ENCODE results near the gene ALK.

Gene ALK

GRCh38 chr2:29743516-29743915 is 177.9 kb downstream of the ALK start:
- Histone ChIP-seq H4K20me1 (ENCODE audit: insufficient read depth, low read length) (no peaks in the 10 kb centered on the region), H3K9ac (ENCODE audit: low read length) (no peak overlapping the region), H3K9me3 (replicated peaks; ENCODE audit: insufficient read depth, low read length) (no peaks in the 10 kb centered on the region), H3K27ac (ENCODE audit: low read length) (no peak overlapping the region), H3K4me3 (ENCODE audit: low read length) (no peak overlapping the region), H2AFZ (ENCODE audit: low read length) (no peak overlapping the region), H3K9me2 (replicated peaks; ENCODE audit: insufficient read depth, low read length) (no peaks in the 10 kb centered on the region), H3K4me1 (ENCODE audit: low read length) (peaks cover 7% of the 10 kb centered on the region), H3K4me2 (ENCODE audit: low read depth, low read length) (no peak overlapping the region), H3K79me2 (ENCODE audit: low read length) (no peaks in the 10 kb centered on the region), H3K27me3 (replicated peaks; ENCODE audit: insufficient read depth, low read length) (no peaks in the 10 kb centered on the region), H3F3A (ENCODE audit: insufficient read depth, low read length) (no peaks in the 10 kb centered on the region), H3K36me3 (replicated peaks; ENCODE audit: insufficient read depth, low read length) (no peaks in the 10 kb centered on the region)
- no peak for TF ChIP-seq CTCF (IDR thresholded peaks at IDR 0.05; ENCODE audit: low read length)
- TF ChIP-seq EZH2phosphoT487 (IDR thresholded peaks at IDR 0.05; ENCODE audit: low read length): no peak
- no peak for TF ChIP-seq EZH2 (optimal IDR thresholded peaks at IDR 0.05; ENCODE audit: low read depth, low read length)
- DNase-seq: no peak

GRCh38 chr2:29742656-29743055 is 178.7 kb downstream of the ALK start:
- no peak overlapping the region for H2AFZ ChIP-seq (ENCODE audit: low read length)
- H3K4me2 ChIP-seq (ENCODE audit: low read depth, low read length): no peak overlapping the region
- no peaks in the 10 kb centered on the region for H3F3A ChIP-seq (ENCODE audit: insufficient read depth, low read length)
- H3K36me3 ChIP-seq (replicated peaks; ENCODE audit: insufficient read depth, low read length): no peaks in the 10 kb centered on the region
- H3K9me2 ChIP-seq (replicated peaks; ENCODE audit: insufficient read depth, low read length): no peaks in the 10 kb centered on the region
- no peaks in the 10 kb centered on the region for H3K9me3 ChIP-seq (replicated peaks; ENCODE audit: insufficient read depth, low read length)
- H3K27ac ChIP-seq (ENCODE audit: low read length): no peak overlapping the region
- TF ChIP-seq EZH2 (optimal IDR thresholded peaks at IDR 0.05; ENCODE audit: low read depth, low read length) (no peak), CTCF (IDR thresholded peaks at IDR 0.05; ENCODE audit: low read length) (no peak), EZH2phosphoT487 (IDR thresholded peaks at IDR 0.05; ENCODE audit: low read length) (no peak)
- H3K4me3 ChIP-seq (ENCODE audit: low read length): no peak overlapping the region
- peaks cover 7% of the 10 kb centered on the region for H3K4me1 ChIP-seq (ENCODE audit: low read length)
- H4K20me1 ChIP-seq (ENCODE audit: insufficient read depth, low read length): no peaks in the 10 kb centered on the region
- no peak for DNase-seq
- no peaks in the 10 kb centered on the region for H3K27me3 ChIP-seq (replicated peaks; ENCODE audit: insufficient read depth, low read length)
- H3K79me2 ChIP-seq (ENCODE audit: low read length): no peaks in the 10 kb centered on the region
- H3K9ac ChIP-seq (ENCODE audit: low read length): no peak overlapping the region

- Histone ChIP-seq H3K4me2 (ENCODE audit: low read depth, low read length) (no peak overlapping the region), H3K27ac (ENCODE audit: low read length) (no peak overlapping the region), H2AFZ (ENCODE audit: low read length) (no peak overlapping the region), H3F3A (ENCODE audit: insufficient read depth, low read length) (no peaks in the 10 kb centered on the region), H3K79me2 (ENCODE audit: low read length) (no peaks in the 10 kb centered on the region), H4K20me1 (ENCODE audit: insufficient read depth, low read length) (no peaks in the 10 kb centered on the region), H3K27me3 (replicated peaks; ENCODE audit: insufficient read depth, low read length) (no peaks in the 10 kb centered on the region), H3K9ac (ENCODE audit: low read length) (no peak overlapping the region), H3K9me3 (replicated peaks; ENCODE audit: insufficient read depth, low read length) (no peaks in the 10 kb centered on the region), H3K36me3 (replicated peaks; ENCODE audit: insufficient read depth, low read length) (no peaks in the 10 kb centered on the region), H3K4me3 (ENCODE audit: low read length) (no peak overlapping the region), H3K9me2 (replicated peaks; ENCODE audit: insufficient read depth, low read length) (no peaks in the 10 kb centered on the region), H3K4me1 (ENCODE audit: low read length) (peaks cover 7% of the 10 kb centered on the region)
- no peak for DNase-seq
- TF ChIP-seq EZH2phosphoT487 (IDR thresholded peaks at IDR 0.05; ENCODE audit: low read length): no peak
- TF ChIP-seq CTCF (IDR thresholded peaks at IDR 0.05; ENCODE audit: low read length): no peak
- no peak for TF ChIP-seq EZH2 (optimal IDR thresholded peaks at IDR 0.05; ENCODE audit: low read depth, low read length)
These were observed 180.3 kb downstream of the ALK start for GRCh38 chr2:29741132-29741531.
